ENCODE results near the gene ZCCHC24.
"Not testable (repeated sequence)": the region's sequence is repeated elsewhere in the genome, so short reads cannot be mapped to it uniquely, and the experiment has no call there.

ZCCHC24 gene

GRCh38 chr10:79454259-79454658 is 8.8 kb upstream of the ZCCHC24 start:
- H3K9ac ChIP-seq (ENCODE audit: low read depth, low read length), result no peak overlapping the region
- no peak overlapping the region for H3K4me3 ChIP-seq (ENCODE audit: low read length)
- H3K27me3 ChIP-seq (ENCODE audit: insufficient read depth, low read length), result peaks cover 6% of the 10 kb centered on the region; the same call in 1 of the 2 replicates
- no peaks in the 10 kb centered on the region for H3K9me3 ChIP-seq (ENCODE audit: insufficient read depth, low read depth, low read length)
- H3K36me3 ChIP-seq (ENCODE audit: insufficient read depth, low read depth, low read length), result no peaks in the 10 kb centered on the region
- H3K27ac ChIP-seq (ENCODE audit: low read length), result no peak overlapping the region
- H3K4me1 ChIP-seq (ENCODE audit: insufficient read depth, low read length), result no peaks in the 10 kb centered on the region

- Histone ChIP-seq H3K4me3 (ENCODE audit: low read length) (no peak overlapping the region), H3K9ac (ENCODE audit: low read depth, low read length) (no peak overlapping the region), H3K27me3 (ENCODE audit: insufficient read depth, low read length) (peaks cover 13% of the 10 kb centered on the region), H3K9me3 (ENCODE audit: insufficient read depth, low read depth, low read length) (no peaks in the 10 kb centered on the region), H3K27ac (ENCODE audit: low read length) (no peak overlapping the region), H3K4me1 (ENCODE audit: insufficient read depth, low read length) (no peaks in the 10 kb centered on the region), H3K36me3 (ENCODE audit: insufficient read depth, low read depth, low read length) (no peaks in the 10 kb centered on the region)
These were observed 8.0 kb upstream of the ZCCHC24 start for GRCh38 chr10:79453392-79453791.

DNA sequence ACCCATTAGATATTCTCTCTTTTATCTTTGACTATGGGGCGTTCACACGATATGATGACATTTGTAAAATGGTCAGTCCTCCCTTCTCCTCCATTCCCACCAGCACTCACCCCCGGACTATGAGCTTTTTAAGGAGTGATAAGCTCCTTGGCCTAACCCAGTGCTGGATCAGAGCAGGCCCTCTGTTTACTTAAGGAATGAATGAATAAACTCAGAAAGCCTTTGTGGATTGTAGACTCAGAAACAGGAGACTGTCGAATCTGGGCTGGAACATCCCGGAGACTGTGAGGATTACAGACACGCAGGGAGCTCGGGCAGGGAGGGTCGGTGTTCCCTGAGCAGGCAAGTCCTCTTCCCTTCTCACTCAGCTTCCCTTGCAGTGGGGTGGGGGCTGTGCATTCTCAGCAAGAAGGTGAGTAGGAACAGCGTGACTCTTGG is 6.8 kb upstream of the ZCCHC24 start:
- no peak overlapping the region for H3K27ac ChIP-seq (ENCODE audit: low read length)
- no peaks in the 10 kb centered on the region for H3K9me3 ChIP-seq (ENCODE audit: insufficient read depth, low read depth, low read length)
- no peak overlapping the region for H3K4me3 ChIP-seq (ENCODE audit: low read length)
- no peak overlapping the region for H3K9ac ChIP-seq (ENCODE audit: low read depth, low read length)
- no peaks in the 10 kb centered on the region for H3K4me1 ChIP-seq (ENCODE audit: insufficient read depth, low read length)
- H3K36me3 ChIP-seq (ENCODE audit: insufficient read depth, low read depth, low read length), result no peaks in the 10 kb centered on the region
- H3K27me3 ChIP-seq (ENCODE audit: insufficient read depth, low read length), result peaks cover 25% of the 10 kb centered on the region

DNA sequence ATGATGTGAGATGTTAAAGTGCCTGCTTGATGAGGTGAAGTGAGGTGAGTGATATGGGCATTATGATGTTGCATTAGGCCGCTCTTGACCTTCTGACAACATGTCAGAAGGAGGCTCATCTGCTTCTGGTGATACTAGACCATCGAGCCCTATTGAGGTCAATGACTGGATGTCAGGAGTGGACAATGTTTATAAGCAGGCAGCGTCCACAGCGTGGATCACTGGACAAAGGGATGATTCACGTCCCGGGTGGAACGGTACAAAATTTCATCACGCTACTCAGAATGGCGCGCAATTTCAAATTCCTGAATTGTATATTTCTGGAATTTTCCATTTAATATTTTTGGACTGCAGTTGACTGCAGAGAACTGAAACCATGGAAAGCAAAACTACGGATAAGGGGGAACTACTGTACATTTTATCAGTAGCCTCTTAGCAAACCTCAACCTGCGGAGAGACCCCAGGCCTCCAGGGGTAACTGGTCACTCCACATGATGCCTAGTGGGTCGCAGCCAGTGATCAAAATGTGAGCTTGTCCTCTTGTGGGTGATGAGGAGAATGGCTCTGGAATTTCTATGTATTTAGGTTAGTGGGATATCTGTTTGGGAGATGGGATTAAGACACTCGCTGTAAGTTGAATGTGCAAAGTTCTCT is 5.7 kb upstream of the ZCCHC24 start:
- H3K36me3 ChIP-seq (ENCODE audit: insufficient read depth, low read depth, low read length), result no peaks in the 10 kb centered on the region
- H3K9me3 ChIP-seq (ENCODE audit: insufficient read depth, low read depth, low read length), result no peaks in the 10 kb centered on the region
- peaks cover 32% of the 10 kb centered on the region for H3K27me3 ChIP-seq (ENCODE audit: insufficient read depth, low read length)
- H3K27ac ChIP-seq (ENCODE audit: low read length), result no peak overlapping the region
- no peak overlapping the region for H3K4me3 ChIP-seq (ENCODE audit: low read length)
- H3K9ac ChIP-seq (ENCODE audit: low read depth, low read length), result no peak overlapping the region
- no peaks in the 10 kb centered on the region for H3K4me1 ChIP-seq (ENCODE audit: insufficient read depth, low read length)

DNA sequence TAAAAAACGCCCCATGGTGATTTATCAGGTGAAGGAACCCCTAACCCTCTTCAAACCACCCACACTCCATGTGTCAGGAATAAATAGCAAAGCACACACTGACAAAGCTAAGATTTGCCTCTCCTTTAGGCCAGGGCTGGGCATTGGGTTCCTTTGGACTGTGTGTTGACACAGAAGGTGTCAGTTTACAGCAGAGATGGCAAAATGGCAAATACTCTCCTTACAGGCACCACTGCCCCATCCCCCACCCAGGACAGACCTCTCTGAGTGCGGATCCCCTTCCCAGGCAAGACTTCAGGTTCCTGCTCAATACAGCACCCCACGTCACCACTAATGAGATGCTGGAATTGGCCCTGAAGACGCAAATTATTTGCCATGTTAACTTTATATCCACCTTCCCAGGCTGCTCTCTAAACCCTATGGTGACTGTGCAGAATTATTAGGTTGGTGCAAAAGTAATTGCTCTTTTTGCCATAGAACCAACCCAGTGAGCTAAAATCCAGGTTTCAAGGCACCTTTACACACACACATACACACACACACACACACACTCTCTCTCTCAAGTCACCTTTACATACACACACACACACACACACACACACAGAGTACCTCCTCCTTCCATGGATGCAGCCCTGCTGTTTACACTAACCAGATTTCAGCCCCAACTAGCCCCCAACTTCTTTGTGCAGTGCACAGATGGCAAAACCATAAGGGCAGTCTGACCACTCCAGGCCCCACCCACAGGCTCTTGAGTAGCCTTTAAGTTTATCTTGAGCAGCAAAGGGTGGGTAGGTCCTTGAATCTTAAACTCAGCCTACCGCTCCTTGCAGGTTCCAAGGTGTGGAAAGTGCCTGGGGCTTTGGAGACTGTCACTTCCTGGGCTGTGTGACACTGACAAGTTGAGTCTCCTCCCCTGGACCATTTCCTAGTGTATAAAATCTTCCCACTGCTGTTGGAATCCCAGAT is 4.0 kb upstream of the ZCCHC24 start:
- Histone ChIP-seq H3K27me3 (ENCODE audit: insufficient read depth, low read length) (peaks cover 35% of the 10 kb centered on the region), H3K9me3 (ENCODE audit: insufficient read depth, low read depth, low read length) (no peaks in the 10 kb centered on the region), H3K36me3 (ENCODE audit: insufficient read depth, low read depth, low read length) (no peaks in the 10 kb centered on the region), H3K4me1 (ENCODE audit: insufficient read depth, low read length) (no peaks in the 10 kb centered on the region; the same call in 1 of the 2 replicates), H3K9ac (ENCODE audit: low read depth, low read length) (no peak overlapping the region), H3K27ac (ENCODE audit: low read length) (no peak overlapping the region), H3K4me3 (ENCODE audit: low read length) (no peak overlapping the region)

- H3K27ac ChIP-seq (ENCODE audit: low read length), result no peak overlapping the region
- H3K27me3 ChIP-seq (ENCODE audit: insufficient read depth, low read length), result peaks cover 43% of the 10 kb centered on the region
- H3K4me3 ChIP-seq (ENCODE audit: low read length), result no peak overlapping the region
- no peak overlapping the region for H3K9ac ChIP-seq (ENCODE audit: low read depth, low read length)
- no peaks in the 10 kb centered on the region for H3K36me3 ChIP-seq (ENCODE audit: insufficient read depth, low read depth, low read length)
- H3K9me3 ChIP-seq (ENCODE audit: insufficient read depth, low read depth, low read length), result no peaks in the 10 kb centered on the region
- H3K4me1 ChIP-seq (ENCODE audit: insufficient read depth, low read length), result peaks cover 4% of the 10 kb centered on the region; the same call in 1 of the 2 replicates
These were observed 3.3 kb upstream of the ZCCHC24 start for GRCh38 chr10:79448732-79449049.

DNA sequence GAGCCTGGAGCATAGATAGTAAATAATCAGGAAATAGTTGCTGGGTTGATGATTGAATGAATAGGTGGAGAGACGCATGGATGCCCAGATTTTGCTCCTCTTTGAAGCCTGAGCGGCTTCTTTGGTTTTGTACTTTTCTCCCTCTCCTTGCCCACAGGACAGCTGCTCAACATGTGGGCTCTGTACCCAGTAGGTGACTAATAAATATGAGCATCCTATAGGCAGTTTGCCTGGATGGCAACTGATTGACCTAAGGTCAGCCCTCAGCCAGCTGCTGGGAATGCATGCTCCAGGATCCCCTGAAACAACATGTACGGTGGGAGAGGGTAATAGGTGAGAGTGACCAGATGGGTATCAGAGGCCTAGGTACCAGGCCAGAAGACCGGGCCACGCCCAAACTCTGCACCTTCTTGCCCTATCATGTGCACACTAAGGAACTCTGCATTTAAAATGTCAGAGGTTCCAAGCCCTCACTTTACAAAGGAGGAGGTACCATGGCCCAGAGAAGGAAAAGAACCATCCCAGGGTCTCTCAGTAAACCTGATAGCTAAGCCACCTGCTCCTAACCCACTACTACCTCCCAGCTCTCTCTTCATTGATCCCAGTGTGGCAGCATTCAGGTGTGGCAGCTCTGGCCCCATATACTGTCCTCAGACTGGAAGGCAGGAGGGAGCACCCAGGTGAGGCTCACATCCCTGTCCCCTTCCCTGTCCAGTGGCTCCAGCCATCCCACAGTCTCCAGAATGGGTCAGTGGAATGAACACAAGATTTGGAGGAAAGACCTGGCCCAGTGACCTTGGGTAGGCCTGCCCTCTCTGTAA is 2.7 kb upstream of the ZCCHC24 start:
- no peak overlapping the region for H3K9ac ChIP-seq (ENCODE audit: low read depth, low read length)
- no peak overlapping the region for H3K27ac ChIP-seq (ENCODE audit: low read length)
- no peaks in the 10 kb centered on the region for H3K9me3 ChIP-seq (ENCODE audit: insufficient read depth, low read depth, low read length)
- H3K36me3 ChIP-seq (ENCODE audit: insufficient read depth, low read depth, low read length), result no peaks in the 10 kb centered on the region
- H3K4me3 ChIP-seq (ENCODE audit: low read length), result no peak overlapping the region
- peaks cover 49% of the 10 kb centered on the region for H3K27me3 ChIP-seq (ENCODE audit: insufficient read depth, low read length)
- H3K4me1 ChIP-seq (ENCODE audit: insufficient read depth, low read length), result peaks cover 5% of the 10 kb centered on the region; the same call in 1 of the 2 replicates

DNA sequence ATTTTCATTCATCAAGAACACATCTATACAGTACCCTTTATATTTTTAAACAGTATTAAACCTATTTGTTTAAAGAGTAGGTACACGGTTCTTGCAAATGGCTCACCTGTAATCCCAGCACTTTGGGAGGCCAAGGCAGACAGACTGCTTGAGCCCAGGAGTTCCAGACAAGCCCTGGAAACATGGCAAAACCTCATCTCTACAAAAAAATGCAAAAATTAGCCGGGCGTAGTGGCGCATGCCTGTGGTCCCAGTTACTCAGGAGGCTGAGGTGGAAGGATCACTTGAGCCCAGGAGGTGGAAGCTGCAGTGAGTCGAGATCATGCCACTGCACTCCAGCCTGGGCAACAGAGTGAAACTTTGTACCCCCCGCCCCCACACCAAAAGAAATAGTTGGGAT is 1.8 kb upstream of the ZCCHC24 start:
- not testable (repeated sequence) for H3K4me1 ChIP-seq (ENCODE audit: insufficient read depth, low read length); H3K4me3 ChIP-seq (ENCODE audit: low read length); H3K9ac ChIP-seq (ENCODE audit: low read depth, low read length); H3K27ac ChIP-seq (ENCODE audit: low read length); H3K36me3 ChIP-seq (ENCODE audit: insufficient read depth, low read depth, low read length); H3K9me3 ChIP-seq (ENCODE audit: insufficient read depth, low read depth, low read length)
- peaks cover 53% of the 10 kb centered on the region for H3K27me3 ChIP-seq (ENCODE audit: insufficient read depth, low read length)

DNA sequence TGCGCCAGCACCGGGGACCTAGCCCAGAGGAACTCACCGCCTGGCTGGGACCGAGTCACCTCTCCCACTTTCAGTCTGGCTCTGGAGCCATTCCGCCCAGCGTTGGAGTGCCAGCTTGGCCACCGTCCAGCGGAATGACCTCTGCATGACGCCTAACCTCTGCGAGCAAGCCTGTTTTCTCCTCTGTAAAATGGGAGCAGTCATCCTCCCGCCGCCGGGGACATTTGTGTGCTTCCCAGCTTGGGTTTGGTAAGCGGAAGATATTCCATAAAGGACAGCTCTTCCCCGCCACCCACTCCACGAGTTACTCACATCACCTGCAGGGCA is 1.3 kb upstream of the ZCCHC24 start:
- Histone ChIP-seq H3K36me3 (ENCODE audit: insufficient read depth, low read depth, low read length) (no peaks in the 10 kb centered on the region), H3K27ac (ENCODE audit: low read length) (no peak overlapping the region), H3K9me3 (ENCODE audit: insufficient read depth, low read depth, low read length) (no peaks in the 10 kb centered on the region), H3K4me1 (ENCODE audit: insufficient read depth, low read length) (peaks cover 5% of the 10 kb centered on the region; the same call in 1 of the 2 replicates), H3K4me3 (ENCODE audit: low read length) (peak overlapping the region; percentile 83; the same call in 1 of the 2 replicates), H3K9ac (ENCODE audit: low read depth, low read length) (no peak overlapping the region), H3K27me3 (ENCODE audit: insufficient read depth, low read length) (peaks cover 50% of the 10 kb centered on the region)

DNA sequence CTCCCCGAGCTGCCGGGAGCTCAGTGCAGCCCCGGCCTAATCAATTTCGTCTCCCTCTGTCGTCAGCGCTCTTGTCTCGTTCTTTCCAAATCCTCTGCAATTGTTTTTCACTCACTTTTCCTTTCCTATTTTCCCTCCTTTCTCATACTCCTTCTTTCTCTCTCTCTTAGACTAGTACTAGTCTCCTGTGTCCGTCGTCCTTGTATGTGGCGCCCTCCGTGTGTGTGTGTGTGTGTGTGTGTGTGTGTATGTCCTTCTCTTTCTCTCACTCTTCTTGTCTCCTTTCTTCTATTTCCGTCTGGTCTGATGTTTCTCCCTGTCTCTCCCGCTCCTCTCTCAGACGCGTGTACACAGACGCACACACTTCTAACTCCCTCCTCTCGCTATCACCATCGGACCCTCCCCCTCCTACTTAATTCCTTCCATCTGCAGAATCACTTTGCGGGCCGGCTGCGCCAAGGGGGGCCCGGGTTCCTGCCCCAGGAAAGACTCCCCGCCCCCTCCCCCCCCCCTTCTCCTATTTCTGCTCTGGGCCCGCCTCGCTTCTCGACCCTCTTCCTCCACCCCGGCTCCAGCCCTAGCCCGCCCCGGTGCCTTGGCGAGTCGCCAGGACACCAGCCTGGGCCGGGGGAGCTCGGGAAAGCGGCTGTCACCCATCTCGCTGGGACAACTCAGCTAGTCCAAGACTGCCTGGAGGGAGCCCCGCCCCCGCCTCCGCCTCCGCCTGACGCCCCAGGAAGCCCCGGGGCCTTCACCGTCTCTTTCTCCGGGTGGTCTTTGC is 743 bp upstream of the ZCCHC24 start:
- Histone ChIP-seq H3K4me1 (ENCODE audit: insufficient read depth, low read length) (peaks cover 5% of the 10 kb centered on the region; the same call in 1 of the 2 replicates), H3K9me3 (ENCODE audit: insufficient read depth, low read depth, low read length) (no peaks in the 10 kb centered on the region), H3K4me3 (ENCODE audit: low read length) (peak overlapping the region; percentile 83), H3K27me3 (ENCODE audit: insufficient read depth, low read length) (peaks cover 48% of the 10 kb centered on the region), H3K36me3 (ENCODE audit: insufficient read depth, low read depth, low read length) (no peaks in the 10 kb centered on the region), H3K27ac (ENCODE audit: low read length) (no peak overlapping the region), H3K9ac (ENCODE audit: low read depth, low read length) (peak overlapping the region; percentile 57; the same call in 1 of the 2 replicates)
